Panc1 (cell line): ENCODE results near the gene PPP1R13L.

Experiments
- POLR2AphosphoS5 ChIP-seq: IDR thresholded peaks from 2 replicates; pipeline ENCODE4 v1.6.1; 2012; ENCODE audit warnings: mild to moderate bottlenecking, low read depth, low read length, moderate library complexity
- SIN3A ChIP-seq: IDR thresholded peaks from 2 replicates; pipeline ENCODE4 v1.6.1; 2012; ENCODE audit warnings: low read depth, mild to moderate bottlenecking, low read length, moderate library complexity, borderline replicate concordance; ENCODE audit not compliant: insufficient read depth
- TF ChIP-seq, protein P1 (sequence below): fragments of 450-650 bp; IDR thresholded peaks from 2 replicates; pipeline ENCODE4 v1.5.1; 2017; ENCODE audit warnings: mild to moderate bottlenecking

DNA sequence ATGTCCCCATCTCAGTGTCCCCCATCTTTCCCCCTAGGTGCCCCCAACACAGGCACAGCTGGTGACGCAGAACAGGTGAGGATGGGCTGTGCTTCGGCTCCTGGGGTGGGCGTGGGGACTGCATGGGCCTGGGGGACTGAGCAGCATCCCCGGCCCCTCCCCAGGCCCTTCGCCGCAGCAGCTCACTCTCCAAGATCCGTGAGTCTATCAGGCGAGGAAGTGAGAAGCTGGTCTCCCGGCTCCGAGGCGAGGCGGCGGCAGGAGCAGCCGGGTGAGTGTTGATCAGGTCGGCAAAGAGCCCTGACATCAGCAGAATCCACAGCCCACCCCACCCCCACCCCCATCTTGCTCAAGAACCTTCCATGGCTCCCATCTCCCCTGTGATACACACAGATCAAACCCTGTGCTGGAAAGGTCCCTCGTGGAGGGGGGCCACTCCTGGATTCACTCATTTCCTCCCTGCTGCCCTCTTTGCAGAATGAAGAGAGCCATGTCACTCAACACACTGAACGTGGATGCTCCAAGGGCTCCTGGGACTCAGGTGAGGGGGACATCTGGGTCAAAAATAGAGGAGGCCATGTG lies 54.3 kb downstream of the PPP1R13L start:
- TF ChIP-seq POLR2AphosphoS5 (no peak), SIN3A (no peak)
- TF ChIP-seq, protein P1, sequence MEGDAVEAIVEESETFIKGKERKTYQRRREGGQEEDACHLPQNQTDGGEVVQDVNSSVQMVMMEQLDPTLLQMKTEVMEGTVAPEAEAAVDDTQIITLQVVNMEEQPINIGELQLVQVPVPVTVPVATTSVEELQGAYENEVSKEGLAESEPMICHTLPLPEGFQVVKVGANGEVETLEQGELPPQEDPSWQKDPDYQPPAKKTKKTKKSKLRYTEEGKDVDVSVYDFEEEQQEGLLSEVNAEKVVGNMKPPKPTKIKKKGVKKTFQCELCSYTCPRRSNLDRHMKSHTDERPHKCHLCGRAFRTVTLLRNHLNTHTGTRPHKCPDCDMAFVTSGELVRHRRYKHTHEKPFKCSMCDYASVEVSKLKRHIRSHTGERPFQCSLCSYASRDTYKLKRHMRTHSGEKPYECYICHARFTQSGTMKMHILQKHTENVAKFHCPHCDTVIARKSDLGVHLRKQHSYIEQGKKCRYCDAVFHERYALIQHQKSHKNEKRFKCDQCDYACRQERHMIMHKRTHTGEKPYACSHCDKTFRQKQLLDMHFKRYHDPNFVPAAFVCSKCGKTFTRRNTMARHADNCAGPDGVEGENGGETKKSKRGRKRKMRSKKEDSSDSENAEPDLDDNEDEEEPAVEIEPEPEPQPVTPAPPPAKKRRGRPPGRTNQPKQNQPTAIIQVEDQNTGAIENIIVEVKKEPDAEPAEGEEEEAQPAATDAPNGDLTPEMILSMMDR = no peak
